Lower lobe of right lung (tissue), 2 donors: Measurements from ENCODE around the gene MTREX. TPM values are rescaled to one million over a fixed set of nuclear protein-coding genes. Genes with fewer than 3 reads are reported as not detected.

Source experiments
- ATAC-seq, 2 donors: fragments of 200-7000 bp; cut with Tn5 transposase; one replicate each; pipeline ENCODE4 v1.9.1; 2020 to 2022; ENCODE audit warnings: mild to moderate bottlenecking in 2 of 2, moderate library complexity in 2 of 2
- DNase-seq: peaks from one replicate; pipeline ENCODE4 v3.0.0-alpha.2; 2020
- H3K27ac ChIP-seq: fragments of 200-600 bp; one replicate; pipeline ENCODE4 v1.8.0; 2022
- H3K27me3 ChIP-seq: fragments of 200-600 bp; one replicate; pipeline ENCODE4 v1.8.0; 2022; ENCODE audit warnings: low read depth
- H3K36me3 ChIP-seq: fragments of 200-600 bp; one replicate; pipeline ENCODE4 v1.8.0; 2022; ENCODE audit warnings: mild to moderate bottlenecking
- H3K4me1 ChIP-seq: fragments of 200-600 bp; one replicate; pipeline ENCODE4 v1.8.0; 2022
- H3K4me3 ChIP-seq: fragments of 200-600 bp; one replicate; pipeline ENCODE4 v1.8.0; 2022; ENCODE audit warnings: mild to moderate bottlenecking
- H3K9me3 ChIP-seq: fragments of 200-600 bp; one replicate; pipeline ENCODE4 v1.8.0; 2022
- CTCF ChIP-seq: fragments of 200-600 bp; IDR thresholded peaks from one replicate; pipeline ENCODE4 v1.8.0; 2022; ENCODE audit warnings: antibody characterized with exemption, mild to moderate bottlenecking
- intact Hi-C: fragments of 100-400 bp; cut with DNase I; formaldehyde crosslinking; loops from one replicate; pipeline ENCODE4 v1.11.0; 2022
- total RNA-seq: library from RNA; stranded (reverse); fragmentation: NEBNext Ultra II Directional; extraction: Animal tissue kit (Norgen Biotek cat#: 25700); gene quantifications from one replicate; pipeline ENCODE4 v1.2.1, GENCODE V29; 2021
- donor health status: DM: no; HTN: yes; CAD: no; lungs with severe emphysema.

Gene MTREX
- total RNA-seq, 1 donor from 2014 or later: 57.0 TPM

- TF ChIP-seq CTCF: no peak
- peaks cover 43% of the 10 kb centered on the region for H3K36me3 ChIP-seq
- no peak overlapping the region for H3K27ac ChIP-seq
- no peaks in the 10 kb centered on the region for H3K4me1 ChIP-seq
- no peak overlapping the region for H3K4me3 ChIP-seq
- DNase-seq (no peak), ATAC-seq (no peak)
- H3K27me3 ChIP-seq: no peaks in the 10 kb centered on the region
- intact Hi-C loops: no loop called here
- no peaks in the 10 kb centered on the region for H3K9me3 ChIP-seq
Measured at GRCh38 chr5:55338810-55339243, 31.0 kb downstream of the MTREX start.

- H3K27ac ChIP-seq: no peak overlapping the region
Measured at GRCh38 chr5:55343107-55343506, 35.3 kb downstream of the MTREX start.

GRCh38 chr5:55343609-55344008 is 35.8 kb downstream of the MTREX start:
- H3K9me3 ChIP-seq: no peaks in the 10 kb centered on the region
- TF ChIP-seq CTCF: no peak
- intact Hi-C loops: no loop called here
- H3K27ac ChIP-seq: no peak overlapping the region
- H3K36me3 ChIP-seq: peaks cover 77% of the 10 kb centered on the region
- no peak overlapping the region for H3K4me3 ChIP-seq
- DNase-seq: no peak
- no peak for ATAC-seq
- H3K27me3 ChIP-seq: no peaks in the 10 kb centered on the region
- no peaks in the 10 kb centered on the region for H3K4me1 ChIP-seq

More at GRCh38 chr5:55343107-55343506, 35.3 kb downstream of the MTREX start:
- TF ChIP-seq CTCF: no peak
- no peaks in the 10 kb centered on the region for H3K4me1 ChIP-seq
- intact Hi-C loops: no loop called here
- no peaks in the 10 kb centered on the region for H3K27me3 ChIP-seq
- H3K36me3 ChIP-seq: peaks cover 72% of the 10 kb centered on the region
- no peak for ATAC-seq
- H3K4me3 ChIP-seq: no peak overlapping the region
- H3K9me3 ChIP-seq: no peaks in the 10 kb centered on the region
- DNase-seq: no peak

GRCh38 chr5:55344392-55344992 is 36.7 kb downstream of the MTREX start:
- H3K27me3 ChIP-seq: no peaks in the 10 kb centered on the region
- H3K9me3 ChIP-seq: no peaks in the 10 kb centered on the region
- intact Hi-C loops: no loop called here
- DNase-seq (no peak), ATAC-seq (no peak)
- no peak overlapping the region for H3K27ac ChIP-seq
- TF ChIP-seq CTCF: peak; percentile 87
- no peaks in the 10 kb centered on the region for H3K4me1 ChIP-seq
- no peak overlapping the region for H3K4me3 ChIP-seq
- peaks cover 84% of the 10 kb centered on the region for H3K36me3 ChIP-seq

GRCh38 chr5:55345327-55345726 is 37.5 kb downstream of the MTREX start:
- DNase-seq: no peak
- Histone ChIP-seq H3K27me3 (no peaks in the 10 kb centered on the region), H3K27ac (no peak overlapping the region), H3K9me3 (no peaks in the 10 kb centered on the region), H3K36me3 (peaks cover 84% of the 10 kb centered on the region), H3K4me3 (no peak overlapping the region), H3K4me1 (no peaks in the 10 kb centered on the region)
- intact Hi-C loops: no loop called here
- ATAC-seq: no peak
- no peak for TF ChIP-seq CTCF
